Erythroblast (primary cell): ENCODE data around the gene FOXL1.

ENCODE experiments used
- GATA1 ChIP-seq: IDR thresholded peaks from 2 replicates; pipeline ENCODE4 v1.6.1; 2011; ENCODE audit warnings: low read depth, mild to moderate bottlenecking, control low read depth, low read length, moderate library complexity
- POLR2A ChIP-seq: IDR thresholded peaks from 2 replicates; pipeline ENCODE4 v1.6.1; 2011; ENCODE audit warnings: mild to moderate bottlenecking, low read length

DNA sequence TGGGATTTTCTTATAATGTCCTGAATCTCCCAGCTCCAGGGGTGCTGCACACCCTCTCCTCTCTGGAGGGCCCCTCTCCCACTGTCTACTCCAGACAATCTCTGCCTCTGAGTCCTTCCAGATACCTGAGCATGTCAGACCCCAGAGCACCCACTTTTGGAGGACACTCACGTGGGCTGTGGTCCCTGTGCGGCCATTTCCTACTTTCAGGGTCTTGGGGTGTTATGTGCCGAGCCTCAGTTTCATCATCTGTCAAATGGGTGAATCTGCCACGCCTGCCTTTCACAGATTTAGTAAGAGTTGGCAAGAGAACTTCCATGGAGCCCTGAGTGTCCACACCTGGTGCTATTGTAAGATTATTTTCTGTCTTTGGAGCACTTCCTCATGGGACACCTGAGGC lies 3.7 kb upstream of the FOXL1 start:
- TF ChIP-seq POLR2A (no peak), GATA1 (no peak)
